ENCODE data around the gene RGPD6. TPM values are rescaled to one million over a fixed set of nuclear protein-coding genes. Genes with fewer than 3 reads are reported as not detected.

Gene RGPD6
- polyA plus RNA-seq: 12.3 and 17.8 TPM in 2 replicates

DNA sequence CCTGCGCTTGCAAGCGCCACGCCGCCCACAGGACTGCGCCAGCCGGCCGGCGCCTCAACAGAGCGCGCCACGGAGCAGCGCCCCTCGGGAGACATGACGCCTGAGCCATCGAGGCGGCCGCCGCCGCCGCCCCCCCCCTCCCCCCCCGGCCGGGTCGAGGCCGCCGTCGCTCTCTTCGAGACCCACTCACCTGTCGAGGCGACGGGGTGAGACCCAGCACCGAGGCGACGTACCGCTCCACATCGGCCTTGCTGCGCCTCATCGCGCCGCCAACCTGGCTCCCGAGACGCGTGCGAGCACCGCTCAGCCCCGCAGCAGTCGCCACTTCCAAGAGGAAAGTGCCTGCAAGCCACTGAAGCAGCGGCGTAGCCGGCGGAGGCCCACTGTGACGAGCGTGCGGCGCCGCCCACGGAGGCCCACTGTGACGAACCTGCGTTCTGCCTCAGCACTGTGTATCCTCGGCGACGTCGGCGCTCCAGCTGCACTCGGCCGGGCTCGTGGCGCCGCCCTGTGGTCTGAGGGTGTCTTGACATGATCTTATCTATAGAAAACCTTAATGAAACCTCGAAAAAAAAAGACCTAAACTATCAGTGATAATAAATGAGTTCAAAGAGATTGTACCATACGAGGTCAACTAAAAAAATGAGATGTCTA lies at the start of gene RGPD6:
Gene RGPD6, minus strand, starts transcription at position 460 of the 654 bp plus-strand sequence. Its CDS starts 198 bp downstream, at position 262.

GRCh38 chr2:110472171-110473058 lies 104.6 kb downstream of the RGPD6 start, which contains the start of gene LIMS4:
Gene LIMS4, minus strand, starts transcription at chr2:110472816. Its CDS starts 38 bp downstream, at chr2:110472778.

Other genes starting within 250 kb of the RGPD6 start
- gene LIMS4, start 104.4 kb downstream of the RGPD6 start, polyA plus RNA-seq: not detected in 2 replicates
- gene BUB1, start 100.8 kb upstream of the RGPD6 start, polyA plus RNA-seq: 1.3 and 1.7 TPM in 2 replicates
- gene ACOXL, start 155.4 kb upstream of the RGPD6 start, polyA plus RNA-seq: not detected in 2 replicates